ENCODE data around the gene TFEC.
"Not testable (repeated sequence)": the region's sequence is repeated elsewhere in the genome, so short reads cannot be mapped to it uniquely, and the experiment has no call there.

Gene TFEC

DNA sequence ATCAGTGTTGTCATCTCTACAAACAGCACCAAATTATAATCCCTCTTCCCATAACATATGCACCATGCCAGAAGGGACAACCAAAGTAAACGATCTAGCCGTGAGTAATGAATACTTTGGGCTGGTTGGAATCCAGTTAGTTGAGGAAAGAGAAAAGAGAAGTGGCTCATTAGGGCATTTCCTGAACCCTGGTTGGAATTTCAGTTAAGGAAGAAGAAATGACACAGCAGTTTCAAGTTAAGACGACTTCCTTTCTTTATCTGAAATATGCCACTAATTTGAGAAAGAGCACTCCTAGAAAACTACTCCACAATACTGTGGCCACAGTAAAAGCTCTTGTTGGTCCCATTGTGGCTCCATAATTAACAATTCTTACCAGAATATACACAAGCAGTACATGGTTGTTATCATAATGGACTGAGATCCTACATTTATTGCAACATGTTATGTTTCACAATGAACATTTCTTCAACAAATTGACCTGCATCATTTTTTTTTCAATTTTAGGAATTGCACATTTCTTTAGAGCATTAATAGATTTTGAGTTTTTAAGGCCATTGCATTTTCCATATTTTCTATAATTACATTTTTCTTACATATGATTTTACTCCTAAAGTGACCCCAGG, at the start of gene TFEC:
Gene TFEC (minus strand): TSS at position 113 of the 626 bp plus-strand sequence. CDS start 46,322 bp downstream, outside the sequence.
- Histone ChIP-seq H3K4me3 (ENCODE audit: low read length) (no peak within 1 kb of the TSS), H3K4me1 (ENCODE audit: control insufficient read depth, insufficient read depth, low read length) (no peaks in the 10 kb centered on the region), H3K27me3 (ENCODE audit: control insufficient read depth, insufficient read depth, low read length) (no peaks in the 10 kb centered on the region), H3K27ac (ENCODE audit: low read depth, low read length) (no peak within 1 kb of the TSS), H3K36me3 (ENCODE audit: control insufficient read depth, insufficient read depth, low read length) (no peaks in the 10 kb centered on the region), H3K9ac (ENCODE audit: low read length) (no peak within 1 kb of the TSS)

DNA sequence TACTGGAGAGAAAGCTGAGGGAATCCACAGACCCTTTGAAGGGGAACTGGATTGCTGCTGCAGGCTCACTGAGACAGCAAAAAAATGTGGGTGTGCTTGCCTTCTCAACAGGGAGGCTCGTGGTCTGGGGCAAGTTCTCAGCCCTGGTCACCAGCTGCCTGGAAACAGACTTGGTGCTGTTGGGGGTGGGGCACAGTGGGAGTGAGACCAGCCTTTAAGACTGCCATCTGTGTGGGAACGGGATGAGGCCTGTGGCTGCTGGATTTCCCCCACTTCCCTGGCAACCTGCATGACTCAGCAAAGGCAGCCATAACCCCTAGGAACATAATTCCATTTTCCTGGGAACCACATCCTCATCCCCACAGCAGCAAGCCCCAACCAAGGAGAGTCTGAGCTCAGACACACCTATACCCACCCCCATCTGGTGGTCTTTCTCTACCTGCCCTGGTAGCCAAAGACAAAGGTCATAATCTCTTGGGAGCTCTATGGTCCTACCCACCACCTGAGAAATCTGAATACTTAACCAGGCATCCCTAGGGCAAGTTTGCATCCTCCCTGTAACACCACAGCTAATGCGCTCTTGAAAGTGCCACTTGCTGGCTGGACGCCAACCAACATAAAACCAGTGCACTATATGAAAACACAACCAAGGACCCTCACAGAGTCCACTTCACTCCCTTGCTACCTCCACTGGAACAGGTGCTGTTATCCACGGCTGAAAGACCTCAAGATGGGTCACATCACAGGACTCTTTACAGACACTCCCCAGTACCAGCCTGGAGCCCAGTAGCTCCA, 45.0 kb upstream of the TFEC start:
- no peaks in the 10 kb centered on the region for H3K4me1 ChIP-seq (ENCODE audit: control insufficient read depth, insufficient read depth, low read length)

GRCh38 chr7:116071629-116072028, 41.1 kb upstream of the TFEC start:
- Histone ChIP-seq H3K4me3 (ENCODE audit: low read length) (no peak overlapping the region), H3K36me3 (ENCODE audit: control insufficient read depth, insufficient read depth, low read length) (no peaks in the 10 kb centered on the region), H3K27ac (ENCODE audit: low read depth, low read length) (no peak overlapping the region), H3K27me3 (ENCODE audit: control insufficient read depth, insufficient read depth, low read length) (no peaks in the 10 kb centered on the region), H3K9ac (ENCODE audit: low read length) (no peak overlapping the region), H3K4me1 (ENCODE audit: control insufficient read depth, insufficient read depth, low read length) (no peaks in the 10 kb centered on the region)

More for the DNA sequence above, 45.0 kb upstream of the TFEC start:
- H3K9ac ChIP-seq (ENCODE audit: low read length) = no peak overlapping the region
- H3K27me3 ChIP-seq (ENCODE audit: control insufficient read depth, insufficient read depth, low read length) = no peaks in the 10 kb centered on the region
- no peaks in the 10 kb centered on the region for H3K36me3 ChIP-seq (ENCODE audit: control insufficient read depth, insufficient read depth, low read length)
- H3K27ac ChIP-seq (ENCODE audit: low read depth, low read length) = no peak overlapping the region
- H3K4me3 ChIP-seq (ENCODE audit: low read length) = no peak overlapping the region

GRCh38 chr7:116064179-116064578, 33.6 kb upstream of the TFEC start:
- Histone ChIP-seq H3K27ac (ENCODE audit: low read depth, low read length) (no peak overlapping the region), H3K27me3 (ENCODE audit: control insufficient read depth, insufficient read depth, low read length) (no peaks in the 10 kb centered on the region), H3K4me3 (ENCODE audit: low read length) (no peak overlapping the region), H3K4me1 (ENCODE audit: control insufficient read depth, insufficient read depth, low read length) (no peaks in the 10 kb centered on the region), H3K9ac (ENCODE audit: low read length) (no peak overlapping the region), H3K36me3 (ENCODE audit: control insufficient read depth, insufficient read depth, low read length) (no peaks in the 10 kb centered on the region)

- Histone ChIP-seq H3K27ac (ENCODE audit: low read depth, low read length) (no peak overlapping the region), H3K9ac (ENCODE audit: low read length) (no peak overlapping the region), H3K4me1 (ENCODE audit: control insufficient read depth, insufficient read depth, low read length) (no peaks in the 10 kb centered on the region), H3K36me3 (ENCODE audit: control insufficient read depth, insufficient read depth, low read length) (no peaks in the 10 kb centered on the region), H3K4me3 (ENCODE audit: low read length) (no peak overlapping the region), H3K27me3 (ENCODE audit: control insufficient read depth, insufficient read depth, low read length) (no peaks in the 10 kb centered on the region)
These were observed 32.1 kb upstream of the TFEC start for GRCh38 chr7:116062666-116063065.

DNA sequence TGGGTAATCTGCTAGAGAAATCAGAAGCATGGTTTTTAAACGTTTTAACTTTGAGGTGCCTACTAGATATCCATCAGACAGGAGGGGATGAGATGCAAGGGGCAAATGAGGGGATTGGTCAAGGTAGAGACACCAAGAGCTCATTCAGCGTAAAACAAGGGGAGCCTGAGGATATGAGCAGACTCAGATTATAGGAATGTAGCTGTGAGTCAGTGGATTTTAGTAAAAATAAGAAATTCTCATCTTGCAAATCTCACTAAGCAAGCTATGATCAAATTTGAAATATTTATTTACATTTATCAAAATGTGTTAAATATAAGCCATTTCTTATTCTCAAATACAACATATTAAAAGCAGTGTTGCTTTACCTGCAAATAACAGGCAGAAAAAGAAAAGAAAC, 21.4 kb upstream of the TFEC start:
- H3K27ac ChIP-seq (ENCODE audit: low read depth, low read length) = no peak overlapping the region

DNA sequence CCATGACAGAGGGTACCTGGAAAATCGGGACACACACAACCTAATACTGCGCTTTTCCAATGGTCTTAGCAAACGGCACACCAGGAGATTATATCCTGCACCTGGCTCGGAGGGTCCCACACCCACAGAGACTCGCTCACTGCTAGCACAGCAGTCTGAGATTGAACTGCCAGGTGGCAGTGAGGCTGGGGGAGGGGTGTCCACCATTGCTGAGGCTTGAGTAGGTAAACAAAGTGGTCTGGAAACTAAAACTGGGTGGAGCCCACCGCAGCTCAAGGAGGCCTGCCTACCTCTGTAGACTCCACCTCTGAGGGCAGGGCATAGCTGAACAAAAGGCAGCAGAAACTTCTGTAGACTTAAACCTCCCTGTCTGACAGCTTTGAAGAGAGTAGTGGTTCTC, 16.7 kb upstream of the TFEC start:
- not testable (repeated sequence) for H3K27me3 ChIP-seq (ENCODE audit: control insufficient read depth, insufficient read depth, low read length); H3K27ac ChIP-seq (ENCODE audit: low read depth, low read length); H3K4me3 ChIP-seq (ENCODE audit: low read length); H3K9ac ChIP-seq (ENCODE audit: low read length); H3K36me3 ChIP-seq (ENCODE audit: control insufficient read depth, insufficient read depth, low read length); H3K4me1 ChIP-seq (ENCODE audit: control insufficient read depth, insufficient read depth, low read length)

More for the DNA sequence above, 21.4 kb upstream of the TFEC start:
- Histone ChIP-seq H3K36me3 (ENCODE audit: control insufficient read depth, insufficient read depth, low read length) (no peaks in the 10 kb centered on the region), H3K27me3 (ENCODE audit: control insufficient read depth, insufficient read depth, low read length) (no peaks in the 10 kb centered on the region), H3K9ac (ENCODE audit: low read length) (no peak overlapping the region), H3K4me1 (ENCODE audit: control insufficient read depth, insufficient read depth, low read length) (no peaks in the 10 kb centered on the region), H3K4me3 (ENCODE audit: low read length) (no peak overlapping the region)

- Histone ChIP-seq H3K27me3 (ENCODE audit: control insufficient read depth, insufficient read depth, low read length) (no peaks in the 10 kb centered on the region), H3K4me3 (ENCODE audit: low read length) (no peak overlapping the region), H3K27ac (ENCODE audit: low read depth, low read length) (no peak overlapping the region), H3K9ac (ENCODE audit: low read length) (no peak overlapping the region), H3K4me1 (ENCODE audit: control insufficient read depth, insufficient read depth, low read length) (no peaks in the 10 kb centered on the region), H3K36me3 (ENCODE audit: control insufficient read depth, insufficient read depth, low read length) (no peaks in the 10 kb centered on the region)
These were observed 15.0 kb upstream of the TFEC start for GRCh38 chr7:116045532-116045931.

GRCh38 chr7:116041615-116042014, 11.1 kb upstream of the TFEC start:
- no peak overlapping the region for H3K9ac ChIP-seq (ENCODE audit: low read length)
- no peak overlapping the region for H3K4me3 ChIP-seq (ENCODE audit: low read length)
- no peaks in the 10 kb centered on the region for H3K4me1 ChIP-seq (ENCODE audit: control insufficient read depth, insufficient read depth, low read length)
- no peak overlapping the region for H3K27ac ChIP-seq (ENCODE audit: low read depth, low read length)
- H3K36me3 ChIP-seq (ENCODE audit: control insufficient read depth, insufficient read depth, low read length) = no peaks in the 10 kb centered on the region
- H3K27me3 ChIP-seq (ENCODE audit: control insufficient read depth, insufficient read depth, low read length) = no peaks in the 10 kb centered on the region

GRCh38 chr7:116037401-116037800, 6.8 kb upstream of the TFEC start:
- no peak overlapping the region for H3K27ac ChIP-seq (ENCODE audit: low read depth, low read length)
- no peak overlapping the region for H3K9ac ChIP-seq (ENCODE audit: low read length)
- no peaks in the 10 kb centered on the region for H3K4me1 ChIP-seq (ENCODE audit: control insufficient read depth, insufficient read depth, low read length)
- no peaks in the 10 kb centered on the region for H3K27me3 ChIP-seq (ENCODE audit: control insufficient read depth, insufficient read depth, low read length)
- H3K36me3 ChIP-seq (ENCODE audit: control insufficient read depth, insufficient read depth, low read length) = no peaks in the 10 kb centered on the region
- no peak overlapping the region for H3K4me3 ChIP-seq (ENCODE audit: low read length)

DNA sequence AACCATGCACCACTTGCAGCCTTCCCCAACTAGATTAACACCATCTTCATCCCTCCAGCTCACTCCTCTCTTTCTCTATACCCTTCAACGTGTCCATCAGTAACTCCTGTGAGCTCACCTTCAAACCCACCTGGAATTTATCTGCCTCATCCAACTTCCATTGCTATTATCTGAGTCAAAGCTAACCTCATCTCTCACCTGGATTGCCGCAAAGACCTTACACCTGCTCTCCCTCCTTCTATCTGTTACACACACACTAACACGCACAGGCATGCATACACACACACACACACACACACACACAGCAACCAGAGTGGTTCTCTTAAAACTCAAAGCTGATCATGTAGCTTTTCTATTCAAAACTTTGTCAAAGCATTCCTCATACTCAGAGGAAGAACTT, 3.8 kb upstream of the TFEC start:
- no peaks in the 10 kb centered on the region for H3K4me1 ChIP-seq (ENCODE audit: control insufficient read depth, insufficient read depth, low read length)
- no peak overlapping the region for H3K27ac ChIP-seq (ENCODE audit: low read depth, low read length)
- H3K36me3 ChIP-seq (ENCODE audit: control insufficient read depth, insufficient read depth, low read length) = no peaks in the 10 kb centered on the region
- no peak overlapping the region for H3K9ac ChIP-seq (ENCODE audit: low read length)
- no peak overlapping the region for H3K4me3 ChIP-seq (ENCODE audit: low read length)
- no peaks in the 10 kb centered on the region for H3K27me3 ChIP-seq (ENCODE audit: control insufficient read depth, insufficient read depth, low read length)

DNA sequence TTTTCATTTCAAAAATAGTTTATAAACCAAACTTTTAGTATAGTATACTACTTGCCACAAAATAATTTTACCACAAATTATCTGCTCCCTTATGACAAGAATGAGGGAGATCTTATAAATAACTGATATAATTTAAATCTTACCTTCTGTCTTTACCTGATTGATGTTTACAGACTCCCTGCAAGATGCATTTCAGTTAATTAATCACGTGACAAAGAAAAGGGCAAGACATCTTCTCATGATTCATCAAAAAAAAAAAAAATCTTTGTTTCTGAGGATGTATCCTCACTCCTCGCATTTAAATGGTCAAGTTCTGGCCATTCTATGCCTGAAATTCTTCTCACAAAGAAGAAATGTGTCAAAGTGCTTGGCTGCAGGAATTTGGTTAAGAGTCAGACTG, 2.3 kb upstream of the TFEC start:
- Histone ChIP-seq H3K36me3 (ENCODE audit: control insufficient read depth, insufficient read depth, low read length) (no peaks in the 10 kb centered on the region), H3K27me3 (ENCODE audit: control insufficient read depth, insufficient read depth, low read length) (no peaks in the 10 kb centered on the region), H3K9ac (ENCODE audit: low read length) (no peak overlapping the region), H3K27ac (ENCODE audit: low read depth, low read length) (no peak overlapping the region), H3K4me3 (ENCODE audit: low read length) (no peak overlapping the region), H3K4me1 (ENCODE audit: control insufficient read depth, insufficient read depth, low read length) (no peaks in the 10 kb centered on the region)

- H3K4me3 ChIP-seq (ENCODE audit: low read length) = no peak overlapping the region
These were observed 1.8 kb downstream of the TFEC start for GRCh38 chr7:116028787-116029186.

More at GRCh38 chr7:116028787-116029186, 1.8 kb downstream of the TFEC start:
- Histone ChIP-seq H3K9ac (ENCODE audit: low read length) (no peak overlapping the region), H3K27me3 (ENCODE audit: control insufficient read depth, insufficient read depth, low read length) (no peaks in the 10 kb centered on the region), H3K36me3 (ENCODE audit: control insufficient read depth, insufficient read depth, low read length) (no peaks in the 10 kb centered on the region), H3K27ac (ENCODE audit: low read depth, low read length) (no peak overlapping the region), H3K4me1 (ENCODE audit: control insufficient read depth, insufficient read depth, low read length) (no peaks in the 10 kb centered on the region)
